HG03558 (cell line): ENCODE results near the gene CHST2.
"Not testable (repeated sequence)": the region's sequence is repeated elsewhere in the genome, so short reads cannot be mapped to it uniquely, and the experiment has no call there.

ENCODE experiments used
- ATAC-seq: cut with Tn5 transposase; IDR thresholded peaks from one replicate; pipeline ENCODE4 v1.9.1; 2021; ENCODE audit warnings: moderate number of reproducible peaks; ENCODE audit not compliant: unreplicated experiment; ENCODE audit errors: extremely low read depth

Gene CHST2

GRCh38 chr3:143119009-143119914, at the start of gene CHST2:
TSS of gene CHST2 (plus strand) at chr3:143119771. CDS start at chr3:143120817, 1,046 bp downstream.
- peak; percentile 39 for ATAC-seq

- ATAC-seq, result no peak
Observed at GRCh38 chr3:143070977-143071551, 48.5 kb upstream of the CHST2 start.

GRCh38 chr3:143071776-143072175, 47.8 kb upstream of the CHST2 start:
- ATAC-seq, result no peak

GRCh38 chr3:143072298-143073020, 47.1 kb upstream of the CHST2 start:
- ATAC-seq, result not testable (repeated sequence)

GRCh38 chr3:143073541-143073940, 46.0 kb upstream of the CHST2 start:
- not testable (repeated sequence) for ATAC-seq

GRCh38 chr3:143073983-143074382, 45.6 kb upstream of the CHST2 start:
- ATAC-seq, result not testable (repeated sequence)

- no peak for ATAC-seq
Observed at GRCh38 chr3:143078883-143079282, 40.7 kb upstream of the CHST2 start.

- no peak for ATAC-seq
Observed at GRCh38 chr3:143080196-143080595, 39.4 kb upstream of the CHST2 start.

- ATAC-seq, result no peak
Observed at GRCh38 chr3:143081365-143081764, 38.2 kb upstream of the CHST2 start.

- peak; percentile 68 for ATAC-seq
Observed at GRCh38 chr3:143081844-143082778, 37.5 kb upstream of the CHST2 start.

- ATAC-seq, result no peak
Observed at GRCh38 chr3:143083781-143084180, 35.8 kb upstream of the CHST2 start.

GRCh38 chr3:143084856-143085731, 34.5 kb upstream of the CHST2 start:
- peak; percentile 45 for ATAC-seq

- ATAC-seq, result no peak
Observed at GRCh38 chr3:143088835-143089234, 30.7 kb upstream of the CHST2 start.

GRCh38 chr3:143089965-143090364, 29.6 kb upstream of the CHST2 start:
- no peak for ATAC-seq

- ATAC-seq, result no peak
Observed at GRCh38 chr3:143090486-143090885, 29.1 kb upstream of the CHST2 start.

GRCh38 chr3:143090976-143091837, 28.4 kb upstream of the CHST2 start:
- no peak for ATAC-seq

- ATAC-seq, result no peak
Observed at GRCh38 chr3:143092191-143092590, 27.4 kb upstream of the CHST2 start.

GRCh38 chr3:143095813-143096212, 23.8 kb upstream of the CHST2 start:
- ATAC-seq, result no peak
